HG02798 (cell line): ENCODE measurements around the gene LZTR1.
"Not testable (repeated sequence)": the region's sequence is repeated elsewhere in the genome, so short reads cannot be mapped to it uniquely, and the experiment has no call there.

Experiments
- ATAC-seq: cut with Tn5 transposase; IDR thresholded peaks from one replicate; pipeline ENCODE4 v1.9.1; 2021; ENCODE audit warnings: mild to moderate bottlenecking; ENCODE audit not compliant: unreplicated experiment, poor library complexity

The LZTR1 gene

DNA sequence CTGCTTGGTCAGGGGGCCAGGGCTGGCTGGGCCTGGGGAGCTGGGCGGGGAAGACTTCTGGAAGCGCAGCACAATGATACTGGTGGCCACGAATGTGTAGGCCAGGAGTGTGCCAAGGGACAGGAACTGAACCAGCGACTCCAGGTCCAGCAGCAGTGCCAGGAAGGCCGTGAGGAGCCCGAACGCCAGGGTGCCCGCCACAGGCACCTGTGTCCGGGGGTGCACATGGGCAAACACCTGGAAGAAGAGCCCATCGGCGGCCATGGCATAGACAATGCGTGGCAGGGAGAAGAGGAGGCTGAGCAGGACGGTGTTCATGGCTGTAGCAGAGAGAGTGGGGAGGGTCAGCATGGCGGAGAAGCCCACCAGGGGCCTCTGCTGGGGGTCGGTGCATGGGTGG is 47.9 kb downstream of the LZTR1 start:
- ATAC-seq = no peak

- ATAC-seq = no peak
These were observed 48.8 kb downstream of the LZTR1 start for GRCh38 chr22:21030621-21031544.

DNA sequence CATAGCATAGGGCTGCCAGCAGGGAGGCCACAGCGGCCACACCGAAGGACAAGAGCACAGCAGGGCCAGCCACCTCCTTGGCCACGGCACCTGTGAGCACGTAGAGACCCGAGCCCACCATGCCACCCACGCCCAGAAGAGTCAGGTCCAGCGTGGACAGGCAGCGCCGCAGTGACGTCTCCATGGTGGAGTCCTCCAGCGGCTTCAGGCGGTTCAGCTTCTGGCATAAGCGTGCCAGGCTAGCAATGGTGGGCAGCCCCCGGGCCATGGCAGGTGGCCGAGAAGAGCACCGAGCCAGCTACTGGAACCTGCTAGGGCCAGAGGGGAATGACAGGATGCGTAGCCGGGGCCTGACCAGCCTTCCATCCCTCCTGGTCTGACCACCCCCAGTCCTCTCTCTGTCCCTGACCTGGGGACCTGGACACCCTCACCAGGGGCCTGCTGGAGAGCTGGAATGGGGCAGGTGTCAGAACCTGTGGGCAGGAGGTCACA is 49.5 kb downstream of the LZTR1 start:
- ATAC-seq = no peak

DNA sequence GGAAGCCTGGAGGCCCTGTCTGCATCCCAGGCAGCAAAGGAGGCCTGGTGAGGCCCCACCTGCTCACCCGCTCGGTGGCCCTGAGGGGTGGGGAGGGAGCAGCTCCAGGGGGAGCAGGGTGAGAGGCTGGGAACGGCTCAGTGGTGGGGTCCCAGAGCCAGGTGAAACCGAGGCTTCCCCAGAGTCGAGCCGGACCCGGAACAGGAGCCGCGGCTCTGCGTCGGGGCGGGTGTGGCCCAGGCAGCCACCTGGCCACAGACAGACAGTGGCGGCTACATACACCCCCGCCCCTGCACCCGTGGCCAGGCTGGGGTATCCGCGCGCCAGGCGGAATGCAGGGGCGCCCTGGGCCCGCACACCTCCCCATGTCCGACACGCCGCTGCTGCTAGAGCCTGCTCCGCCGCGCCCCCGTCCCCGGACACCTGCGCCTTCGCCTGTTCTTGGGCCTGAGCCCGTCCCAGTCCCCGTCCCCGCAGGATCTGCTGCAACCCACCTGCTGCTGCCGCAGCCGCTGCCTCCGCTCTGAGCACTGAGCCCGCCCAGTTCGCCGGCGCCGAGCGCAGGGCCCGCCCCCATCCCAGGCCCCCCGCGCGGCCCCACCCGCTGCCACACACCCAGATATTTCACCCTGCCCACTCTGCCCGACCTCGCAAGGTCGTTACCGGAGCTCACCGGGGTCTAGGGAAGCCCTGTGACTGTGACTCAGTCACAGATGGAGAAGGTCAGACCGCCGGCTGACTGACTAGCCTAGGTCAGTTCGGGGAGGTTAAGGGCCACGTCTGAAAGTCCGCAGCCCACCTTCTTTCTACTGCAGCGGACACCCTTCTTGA is 50.2 kb downstream of the LZTR1 start, which contains the start of gene SLC7A4:
TSS of gene SLC7A4 (minus strand) at position 525 of the 831 bp plus-strand sequence. CDS start 749 bp downstream, outside the sequence.
- ATAC-seq = no peak

- no peak for ATAC-seq
These were observed 51.0 kb downstream of the LZTR1 start for GRCh38 chr22:21032868-21033688.

DNA sequence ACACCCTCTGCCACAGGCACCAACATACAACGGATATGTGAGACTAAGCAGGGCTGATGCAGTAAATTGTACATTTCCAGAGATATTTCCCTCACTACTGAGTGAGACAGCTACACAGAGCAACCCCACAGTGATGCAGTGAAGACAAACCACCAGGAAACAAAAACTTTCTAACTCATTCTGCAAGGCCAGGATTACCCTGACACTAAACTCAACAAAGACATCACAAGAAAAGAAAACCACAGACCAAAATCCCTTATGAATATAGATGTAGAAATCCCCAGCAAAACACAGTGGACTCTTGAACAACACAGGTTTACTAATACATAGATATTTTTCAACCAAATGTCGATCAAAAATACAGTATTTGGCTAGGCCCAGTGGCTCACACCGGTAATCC is 51.8 kb downstream of the LZTR1 start:
- no peak for ATAC-seq

- no peak for ATAC-seq
These were observed 52.9 kb downstream of the LZTR1 start for GRCh38 chr22:21034989-21035388.

DNA sequence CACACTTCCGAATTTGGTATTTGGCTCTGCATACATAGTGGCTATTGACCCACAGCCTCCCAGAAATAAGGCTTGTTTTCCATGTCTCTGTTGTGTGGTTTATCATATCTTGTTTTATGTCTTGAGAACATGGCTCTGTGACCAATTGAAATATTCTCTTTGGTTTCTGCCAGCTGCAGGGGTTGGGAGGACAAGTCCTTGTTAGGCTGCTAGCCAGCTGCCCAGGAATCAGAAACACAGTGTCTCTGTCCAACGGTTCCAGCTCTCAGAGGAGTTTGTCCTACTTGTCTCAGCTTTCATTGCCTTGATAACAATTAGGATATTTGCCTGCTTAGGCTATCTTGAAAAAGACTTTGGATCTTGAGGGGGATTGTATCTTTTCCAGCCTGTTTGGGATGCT is 56.3 kb downstream of the LZTR1 start:
- no peak for ATAC-seq

DNA sequence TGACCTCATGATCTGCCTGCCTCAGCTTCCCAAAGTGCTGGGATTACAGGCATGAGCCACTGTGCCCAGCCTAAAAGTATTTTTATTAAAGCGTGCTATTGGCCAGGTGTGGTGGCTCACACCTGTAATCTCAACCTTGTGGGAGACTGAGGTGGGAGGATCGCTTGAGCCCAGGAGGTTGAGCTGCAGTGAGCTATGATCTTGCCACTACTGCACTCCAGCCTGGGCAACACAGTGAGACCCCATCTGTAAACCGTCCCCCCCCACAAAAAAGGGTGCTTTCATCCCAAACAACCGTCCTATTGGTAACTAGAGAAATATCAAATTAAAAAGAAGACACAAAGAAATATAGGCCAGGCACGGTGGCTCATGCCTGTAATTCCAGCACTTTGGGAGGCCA is 57.1 kb downstream of the LZTR1 start:
- ATAC-seq = not testable (repeated sequence)

DNA sequence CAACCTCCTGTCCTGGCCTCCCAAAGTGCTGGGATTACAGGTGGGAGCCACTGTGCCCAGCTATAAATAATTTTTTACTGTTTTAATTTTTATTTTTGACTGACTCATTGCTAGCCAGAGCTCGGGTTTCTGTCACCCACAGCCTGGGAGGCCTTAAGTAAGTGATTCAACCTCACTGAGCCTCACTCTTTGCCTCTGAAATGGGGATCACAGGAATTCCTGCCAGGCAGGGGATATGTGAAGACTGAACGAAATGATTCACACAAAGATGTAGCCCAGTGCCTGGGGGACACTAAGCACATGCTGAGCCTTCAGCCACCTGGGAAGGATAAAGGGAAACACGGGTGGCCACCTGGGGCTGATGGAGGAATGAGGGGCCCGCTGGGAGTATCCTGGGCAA is 59.8 kb downstream of the LZTR1 start:
- no peak for ATAC-seq

DNA sequence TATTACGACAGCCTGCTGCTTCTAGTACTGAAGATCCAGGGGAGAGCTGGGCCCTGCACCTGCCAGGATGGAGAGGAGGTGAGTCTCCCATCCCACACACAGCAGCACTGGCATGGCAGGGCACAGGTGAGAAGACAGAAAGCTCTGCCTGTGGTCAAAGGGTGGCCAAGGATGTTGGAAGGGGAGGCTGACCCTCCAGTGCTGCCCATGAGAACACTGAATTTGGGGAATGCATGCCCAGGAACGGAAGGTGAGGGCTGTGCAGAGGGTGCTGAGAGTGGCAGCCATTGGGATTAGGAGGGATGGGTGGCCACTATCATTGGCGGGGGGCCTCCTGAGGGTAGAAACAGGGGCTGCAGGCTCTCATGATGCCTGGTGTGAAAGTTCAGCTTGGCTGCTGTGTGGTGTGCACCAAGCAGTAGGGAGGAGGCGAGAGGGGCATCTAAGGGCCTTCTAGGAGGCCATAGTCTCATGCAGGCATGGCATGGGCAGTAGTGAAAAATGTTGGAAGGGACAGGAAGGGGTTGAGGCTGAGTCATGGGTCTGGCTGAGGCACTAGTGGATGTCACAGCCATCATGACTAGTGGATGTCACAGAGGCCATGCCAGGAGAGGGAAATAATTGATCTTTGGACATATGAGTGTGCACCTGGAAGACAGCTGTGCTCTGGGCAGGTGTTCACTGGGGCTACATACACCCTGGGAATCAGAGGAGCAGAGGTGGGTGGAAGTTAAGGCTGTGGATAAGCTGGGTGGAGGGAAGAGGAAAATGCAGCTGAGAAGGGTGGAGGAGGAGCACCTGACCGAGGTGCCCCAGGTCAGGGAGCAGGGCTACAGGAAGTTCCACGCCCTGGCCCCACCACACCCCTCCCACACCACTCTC is 61.1 kb downstream of the LZTR1 start:
- no peak for ATAC-seq

DNA sequence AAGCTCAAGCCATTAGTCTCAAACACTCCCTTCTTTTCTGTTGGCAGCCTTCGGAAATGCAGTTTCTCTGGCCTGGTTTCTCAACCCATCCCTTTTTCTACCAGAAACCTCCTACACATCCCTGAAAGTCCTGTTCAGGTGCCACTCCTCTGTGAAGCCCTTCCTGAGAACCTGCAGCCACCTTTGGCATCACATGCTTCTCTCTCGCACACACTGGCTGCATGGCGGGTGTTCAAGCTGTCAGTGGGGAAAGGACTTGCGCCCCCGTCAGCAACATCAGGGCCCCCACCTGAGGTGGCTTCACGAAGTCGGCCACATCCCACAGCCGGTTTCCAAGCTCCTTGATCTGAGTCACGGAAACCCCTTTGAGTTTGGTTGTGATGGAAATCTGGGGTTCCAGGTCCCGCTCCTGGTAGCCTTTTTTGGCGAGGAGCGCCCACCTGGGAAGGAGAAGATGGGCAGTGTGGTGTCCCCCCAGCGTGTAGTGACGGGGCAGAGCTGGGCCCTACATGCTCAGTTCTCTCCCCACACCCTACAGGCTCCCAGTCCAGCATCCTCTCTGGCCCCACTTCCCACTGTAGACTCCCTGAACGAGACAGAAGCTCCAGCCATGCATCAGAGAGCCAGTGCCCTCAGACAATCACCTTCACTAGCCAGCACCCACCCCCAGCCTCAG is 61.9 kb downstream of the LZTR1 start:
- ATAC-seq = no peak

DNA sequence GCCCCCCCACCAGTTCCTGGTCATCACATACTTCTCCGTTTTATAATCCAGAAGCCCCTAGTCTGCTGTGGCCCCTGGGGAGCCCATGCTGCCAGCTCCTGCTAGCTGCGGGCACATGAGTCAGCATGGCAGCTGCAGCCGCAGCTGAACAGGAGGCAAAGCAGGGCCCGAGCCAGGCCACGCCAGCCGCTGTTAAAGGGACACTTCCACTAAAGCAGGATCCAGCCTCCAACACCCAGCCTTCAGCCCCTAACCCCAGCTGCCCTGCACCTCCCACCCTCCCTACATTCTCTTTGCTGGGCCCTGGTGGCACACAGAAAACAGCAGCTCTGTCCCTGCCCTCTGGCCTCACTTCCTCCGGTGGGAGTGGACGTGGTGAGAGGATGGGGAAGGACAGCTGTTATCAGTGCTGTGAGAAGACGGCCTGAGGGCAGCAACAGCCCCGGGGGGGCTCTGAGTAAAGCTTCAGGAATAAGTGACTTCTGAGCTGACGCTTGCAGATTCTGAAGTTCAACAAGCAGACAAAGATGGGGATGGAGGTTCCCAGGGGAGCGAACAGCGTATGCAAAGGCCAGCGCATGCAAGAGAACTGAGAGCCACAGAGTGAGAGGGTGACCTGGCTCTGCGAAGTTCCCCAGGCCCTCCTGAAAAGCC is 63.0 kb downstream of the LZTR1 start:
- ATAC-seq = no peak

- peak; percentile 83 for ATAC-seq
These were observed 63.6 kb downstream of the LZTR1 start, which contains the start of gene LRRC74B for GRCh38 chr22:21045585-21046294. Gene LRRC74B, plus strand, starts transcription at chr22:21045946. Its CDS starts 41 bp downstream, at chr22:21045987.

GRCh38 chr22:21047035-21047661 is 65.1 kb downstream of the LZTR1 start:
- no peak for ATAC-seq

- ATAC-seq = no peak
These were observed 65.6 kb downstream of the LZTR1 start for GRCh38 chr22:21047730-21048129.

DNA sequence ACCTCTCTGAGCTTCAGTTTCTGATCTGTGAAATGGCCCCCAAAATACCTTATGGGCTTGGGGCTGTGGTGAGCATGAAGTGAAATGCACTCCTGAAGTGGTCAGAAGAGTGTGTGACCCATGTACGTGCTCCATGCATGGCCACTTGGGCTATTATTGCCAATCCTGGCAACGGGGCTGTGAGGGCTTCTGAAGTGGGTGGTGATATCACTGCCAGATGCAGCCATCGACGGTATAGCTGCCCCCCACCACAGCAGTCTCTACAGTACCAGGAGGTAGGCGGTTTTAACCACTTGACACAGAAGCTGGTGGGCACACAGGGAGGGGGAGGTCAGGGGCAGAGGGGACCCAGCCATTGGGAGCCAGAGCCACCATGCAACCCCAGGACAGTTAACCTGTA is 66.4 kb downstream of the LZTR1 start:
- ATAC-seq = not testable (repeated sequence)
